HCT116 (cell line): ENCODE results near the gene LRRC7. TPM values are rescaled to one million over a fixed set of nuclear protein-coding genes. Genes with fewer than 3 reads are reported as not detected.

Source experiments
- ATAC-seq: fragments of 200-7000 bp; cut with Tn5 transposase; 2 replicates; pipeline ENCODE4 v1.9.1; 2020; ENCODE audit warnings: mild to moderate bottlenecking, moderate library complexity
- BruUV-seq: library from RNA; stranded (reverse); fragments of 400-500 nt; replicated peaks from 2 replicates; lab custom pipeline; 2021; lab: Mats Ljungman, UMichigan
- CTCF ChIA-PET: fragments of 300-600 bp; sonication (Branson Sonifier 250); formaldehyde crosslinking; loops from one replicate; lab custom pipeline; 2021; ENCODE audit warnings: antibody characterized with exemption; lab: Charles Lee
- POLR2A ChIA-PET: fragments of 300-600, 350-600 bp; sonication (Branson Sonifier 250); formaldehyde crosslinking; loops from one replicate; lab custom pipeline; 2021; ENCODE audit warnings: antibody characterized with exemption; lab: Charles Lee
- RAD21 ChIA-PET, 2 experiments: fragments of 300-600 bp; sonication (Branson Sonifier 250); formaldehyde crosslinking; loops; one replicate each; lab custom pipeline; 2023; ENCODE audit warnings: low total read pairs in 2 of 2; ENCODE audit not compliant: uncharacterized antibody in 2 of 2, unreplicated experiment in 2 of 2, low non-redundant PET in 1 of 2; lab: Charles Lee
- DNase-seq: peaks from one replicate; pipeline ENCODE4 v3.0.0-alpha.2; 2010; ENCODE audit warnings: low read depth, low spot score
- H2AFZ ChIP-seq: fragments of 200-600 bp; shearing (Covaris generic), sonication (generic); 2 replicates; pipeline ENCODE4 v1.6.1; 2017; ENCODE audit warnings: low read depth, mixed run types, mixed read lengths, antibody characterized with exemption, low read length; ENCODE audit not compliant: poor library complexity, severe bottlenecking
- H3K27ac ChIP-seq: 2 replicates; pipeline ENCODE4 v1.5.1; 2012; ENCODE audit warnings: low read depth, low read length
- H3K27me3 ChIP-seq: fragments of 200-600 bp; sonication (generic); 2 replicates; pipeline ENCODE4 v1.6.1; 2016; ENCODE audit warnings: mixed run types, low read length, mixed read lengths; ENCODE audit not compliant: insufficient read depth
- H3K36me3 ChIP-seq, 2 experiments: fragments of 200-500 bp in 1 of 2; fragments of 200-600 bp in 1 of 2; sonication (Bioruptor generic) in 1 of 2; sonication (generic) in 1 of 2; 2 replicates each; pipeline versions ENCODE4 v1.5.1 to v1.6.1; 2014 to 2016; ENCODE audit warnings: low read length in 2 of 2, inconsistent platforms in 1 of 2, mixed read lengths in 1 of 2, mixed run types in 1 of 2; ENCODE audit not compliant: insufficient read depth in 2 of 2, control insufficient read depth in 1 of 2
- H3K4me1 ChIP-seq, 2 experiments: fragments of 200-600 bp in 1 of 2; sonication (generic) in 1 of 2; 2 replicates each; pipeline versions ENCODE4 v1.5.1 to v1.6.1; 2012 to 2017; ENCODE audit warnings: low read length in 2 of 2, inconsistent platforms in 1 of 2, mild to moderate bottlenecking in 1 of 2, mixed read lengths in 1 of 2, mixed run types in 1 of 2, moderate library complexity in 1 of 2; ENCODE audit not compliant: insufficient read depth in 2 of 2, control insufficient read depth in 1 of 2
- H3K4me2 ChIP-seq: fragments of 200-600 bp; sonication (generic); 2 replicates; pipeline ENCODE4 v1.6.1; 2017; ENCODE audit warnings: mixed run types, low read length, mixed read lengths
- H3K4me3 ChIP-seq, 2 experiments: fragments of 200-600 bp in 1 of 2; sonication (generic) in 1 of 2; replicated peaks in 1 of 2; 2 replicates each; pipeline ENCODE4 v1.5.1; 2011 to 2016; ENCODE audit warnings: low read length in 2 of 2, control low read depth in 1 of 2, low read depth in 1 of 2, mild to moderate bottlenecking in 1 of 2, mixed read lengths in 1 of 2, mixed run types in 1 of 2
- H3K79me2 ChIP-seq: fragments of 200-600 bp; sonication (generic); 2 replicates; pipeline ENCODE4 v1.6.1; 2017; ENCODE audit warnings: mild to moderate bottlenecking, mixed run types, low read length, moderate library complexity, mixed read lengths; ENCODE audit not compliant: insufficient read depth
- H3K9ac ChIP-seq: fragments of 200-600 bp; sonication (generic); 2 replicates; pipeline ENCODE4 v1.6.1; 2016; ENCODE audit warnings: low read length, mixed read lengths
- H3K9me2 ChIP-seq: fragments of 200-600 bp; sonication (generic), shearing (Covaris generic); 2 replicates; pipeline ENCODE4 v1.6.1; 2017; ENCODE audit warnings: mixed run types, mild to moderate bottlenecking, moderate library complexity; ENCODE audit not compliant: insufficient read depth
- H3K9me3 ChIP-seq, 2 experiments: fragments of 200-500 bp in 1 of 2; fragments of 200-600 bp in 1 of 2; sonication (Bioruptor generic) in 1 of 2; sonication (generic) in 1 of 2; 2 replicates each; pipeline ENCODE4 v1.6.1; 2014 to 2017; ENCODE audit warnings: low read length in 2 of 2, mixed read lengths in 2 of 2, inconsistent platforms in 1 of 2, low read depth in 1 of 2, mild to moderate bottlenecking in 1 of 2, mixed run types in 1 of 2, moderate library complexity in 1 of 2; ENCODE audit not compliant: control insufficient read depth in 1 of 2, insufficient read depth in 1 of 2
- H4K20me1 ChIP-seq: fragments of 200-600 bp; sonication (generic), shearing (Covaris generic); 2 replicates; pipeline ENCODE4 v1.6.1; 2017; ENCODE audit warnings: mixed run types, mild to moderate bottlenecking, moderate library complexity; ENCODE audit not compliant: insufficient read depth
- CBX3 ChIP-seq: IDR thresholded peaks from 2 replicates; pipeline ENCODE4 v1.6.1; 2012; ENCODE audit warnings: low read depth
- CEBPB ChIP-seq: IDR thresholded peaks from 2 replicates; pipeline ENCODE4 v1.6.1; 2012; ENCODE audit warnings: low read depth
- EGR1 ChIP-seq: IDR thresholded peaks from 2 replicates; pipeline ENCODE4 v1.6.1; 2012; ENCODE audit warnings: low read depth
- EZH2 ChIP-seq: fragments of 200-600 bp; sonication (generic); IDR thresholded peaks from 2 replicates; pipeline ENCODE4 v1.6.1; 2017; ENCODE audit warnings: antibody characterized with exemption, mixed run types
- EZH2phosphoT487 ChIP-seq: fragments of 200-600 bp; IDR thresholded peaks from 2 replicates; pipeline ENCODE4 v1.6.1; 2018; ENCODE audit warnings: antibody characterized with exemption, borderline replicate concordance
- POLR2A ChIP-seq: IDR thresholded peaks from 2 replicates; pipeline ENCODE4 v1.7.0; 2011; ENCODE audit warnings: borderline replicate concordance; ENCODE audit not compliant: insufficient read depth, insufficient read length; ENCODE audit errors: extremely low read depth
- SIN3A ChIP-seq: IDR thresholded peaks from 2 replicates; pipeline ENCODE4 v1.6.1; 2012; ENCODE audit warnings: low read depth
- SP1 ChIP-seq: IDR thresholded peaks from 2 replicates; pipeline ENCODE4 v1.6.1; 2012; ENCODE audit warnings: low read depth
- TCF7L2 ChIP-seq: IDR thresholded peaks from 2 replicates; pipeline ENCODE4 v1.7.0; 2011; ENCODE audit warnings: borderline replicate concordance, inconsistent platforms; ENCODE audit not compliant: insufficient read depth, insufficient read length; ENCODE audit errors: extremely low read depth
- ZFX ChIP-seq: fragments of 450-650 bp; IDR thresholded peaks from 2 replicates; pipeline ENCODE4 v1.6.1; 2017
- intact Hi-C: fragments of 100-400 bp; cut with micrococcal nuclease; formaldehyde crosslinking; loops from 2 replicates; pipeline ENCODE4 v1.10.0; 2022
- total RNA-seq: library from RNA; stranded (reverse); gene quantifications from one replicate; pipeline ENCODE4 v1.2.1, GENCODE V29; 2021; ENCODE audit not compliant: unreplicated experiment
- TF ChIP-seq, protein P1 (sequence below): IDR thresholded peaks from 2 replicates; pipeline ENCODE4 v1.6.1; 2012
- TF ChIP-seq, protein P2 (sequence below), 3 experiments: fragments of 200-600 bp in 1 of 3; sonication (generic) in 1 of 3; IDR thresholded peaks in 2 of 3; conservative IDR thresholded peaks in 1 of 3; 2 replicates each; pipeline ENCODE4 v1.5.1; 2012 to 2017; ENCODE audit warnings: low read depth in 2 of 3, low read length in 2 of 3, antibody characterized with exemption in 1 of 3, borderline replicate concordance in 1 of 3, control low read depth in 1 of 3, mild to moderate bottlenecking in 1 of 3, mixed read lengths in 1 of 3, mixed run types in 1 of 3, moderate library complexity in 1 of 3; ENCODE audit not compliant: insufficient read depth in 1 of 3
- TF ChIP-seq, protein P3 (sequence below): IDR thresholded peaks from 2 replicates; pipeline ENCODE4 v1.6.1; 2011; ENCODE audit warnings: mild to moderate bottlenecking, low read length, moderate library complexity; ENCODE audit not compliant: insufficient replicate concordance; ENCODE audit errors: extremely low read depth
- TF ChIP-seq, protein P4 (sequence below): IDR thresholded peaks from 2 replicates; pipeline ENCODE4 v1.6.1; 2012

The LRRC7 gene
- total RNA-seq, 1 experiment from 2014 or later, result not detected

GRCh38 chr1:69693921-69694675 lies 126.4 kb downstream of the LRRC7 start:
- ChIA-PET RAD21 (no interaction called here), POLR2A (no interaction called here), CTCF (no interaction called here)
- BruUV-seq, result no TSS peak
- ATAC-seq, result no peak
- Histone ChIP-seq H3K9ac (no peak overlapping the region), H4K20me1 (no peaks in the 10 kb centered on the region), H3K9me2 (no peaks in the 10 kb centered on the region), H3K36me3 (no peaks in the 10 kb centered on the region), H3K27me3 (no peaks in the 10 kb centered on the region; the same call in 1 of the 2 replicates), H3K9me3 (no peaks in the 10 kb centered on the region), H3K4me2 (no peak overlapping the region), H2AFZ (no peak overlapping the region), H3K4me1 (no peaks in the 10 kb centered on the region), H3K27ac (no peak overlapping the region), H3K4me3 (no peak overlapping the region), H3K79me2 (no peaks in the 10 kb centered on the region)
- intact Hi-C loops, result no loop called here
- TF ChIP-seq TCF7L2, result no peak
- TF ChIP-seq CBX3, result no peak
- no peak for TF ChIP-seq EGR1
- no peak for TF ChIP-seq ZFX
- TF ChIP-seq, protein P1, sequence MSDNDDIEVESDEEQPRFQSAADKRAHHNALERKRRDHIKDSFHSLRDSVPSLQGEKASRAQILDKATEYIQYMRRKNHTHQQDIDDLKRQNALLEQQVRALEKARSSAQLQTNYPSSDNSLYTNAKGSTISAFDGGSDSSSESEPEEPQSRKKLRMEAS, result no peak
- no peak for TF ChIP-seq SP1
- TF ChIP-seq, protein P2, sequence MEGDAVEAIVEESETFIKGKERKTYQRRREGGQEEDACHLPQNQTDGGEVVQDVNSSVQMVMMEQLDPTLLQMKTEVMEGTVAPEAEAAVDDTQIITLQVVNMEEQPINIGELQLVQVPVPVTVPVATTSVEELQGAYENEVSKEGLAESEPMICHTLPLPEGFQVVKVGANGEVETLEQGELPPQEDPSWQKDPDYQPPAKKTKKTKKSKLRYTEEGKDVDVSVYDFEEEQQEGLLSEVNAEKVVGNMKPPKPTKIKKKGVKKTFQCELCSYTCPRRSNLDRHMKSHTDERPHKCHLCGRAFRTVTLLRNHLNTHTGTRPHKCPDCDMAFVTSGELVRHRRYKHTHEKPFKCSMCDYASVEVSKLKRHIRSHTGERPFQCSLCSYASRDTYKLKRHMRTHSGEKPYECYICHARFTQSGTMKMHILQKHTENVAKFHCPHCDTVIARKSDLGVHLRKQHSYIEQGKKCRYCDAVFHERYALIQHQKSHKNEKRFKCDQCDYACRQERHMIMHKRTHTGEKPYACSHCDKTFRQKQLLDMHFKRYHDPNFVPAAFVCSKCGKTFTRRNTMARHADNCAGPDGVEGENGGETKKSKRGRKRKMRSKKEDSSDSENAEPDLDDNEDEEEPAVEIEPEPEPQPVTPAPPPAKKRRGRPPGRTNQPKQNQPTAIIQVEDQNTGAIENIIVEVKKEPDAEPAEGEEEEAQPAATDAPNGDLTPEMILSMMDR (IDR thresholded peaks at IDR 0.05 in 2 of 3, conservative IDR thresholded peaks at IDR 0.05 in 1 of 3; ENCODE audit: borderline replicate concordance in 1 of 3, insufficient read depth in 1 of 3, low read depth in 2 of 3, low read length in 2 of 3), result no peak
- no peak for TF ChIP-seq POLR2A
- no peak for TF ChIP-seq EZH2
- TF ChIP-seq, protein P3, sequence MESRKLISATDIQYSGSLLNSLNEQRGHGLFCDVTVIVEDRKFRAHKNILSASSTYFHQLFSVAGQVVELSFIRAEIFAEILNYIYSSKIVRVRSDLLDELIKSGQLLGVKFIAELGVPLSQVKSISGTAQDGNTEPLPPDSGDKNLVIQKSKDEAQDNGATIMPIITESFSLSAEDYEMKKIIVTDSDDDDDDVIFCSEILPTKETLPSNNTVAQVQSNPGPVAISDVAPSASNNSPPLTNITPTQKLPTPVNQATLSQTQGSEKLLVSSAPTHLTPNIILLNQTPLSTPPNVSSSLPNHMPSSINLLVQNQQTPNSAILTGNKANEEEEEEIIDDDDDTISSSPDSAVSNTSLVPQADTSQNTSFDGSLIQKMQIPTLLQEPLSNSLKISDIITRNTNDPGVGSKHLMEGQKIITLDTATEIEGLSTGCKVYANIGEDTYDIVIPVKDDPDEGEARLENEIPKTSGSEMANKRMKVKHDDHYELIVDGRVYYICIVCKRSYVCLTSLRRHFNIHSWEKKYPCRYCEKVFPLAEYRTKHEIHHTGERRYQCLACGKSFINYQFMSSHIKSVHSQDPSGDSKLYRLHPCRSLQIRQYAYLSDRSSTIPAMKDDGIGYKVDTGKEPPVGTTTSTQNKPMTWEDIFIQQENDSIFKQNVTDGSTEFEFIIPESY, result no peak
- TF ChIP-seq, protein P4, sequence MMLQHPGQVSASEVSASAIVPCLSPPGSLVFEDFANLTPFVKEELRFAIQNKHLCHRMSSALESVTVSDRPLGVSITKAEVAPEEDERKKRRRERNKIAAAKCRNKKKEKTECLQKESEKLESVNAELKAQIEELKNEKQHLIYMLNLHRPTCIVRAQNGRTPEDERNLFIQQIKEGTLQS, result no peak
- no peak for TF ChIP-seq SIN3A
- no peak for TF ChIP-seq CEBPB
- no peak for TF ChIP-seq EZH2phosphoT487
- DNase-seq, result no peak
